Measurements from ENCODE around the gene DAB1. TPM values are rescaled to one million over a fixed set of nuclear protein-coding genes. Genes with fewer than 3 reads are reported as not detected.

Gene DAB1
- total and polyA plus RNA-seq, 2 of the 8 experiments (the other 6 are each of a cell fraction or from before 2014, with no cell fraction given): 4.4 to 11.8 TPM

- TF ChIP-seq RXRA (IDR thresholded peaks at IDR 0.05; ENCODE audit: insufficient read depth, low read depth, low read length) (no peak), MAX (IDR thresholded peaks at IDR 0.05) (no peak)
Observed at GRCh38 chr1:57357462-57357861, 66.4 kb downstream of the DAB1 start (continued).

All from H1 (cell line).